ENCODE measurements around the gene ACAD11. TPM values are rescaled to one million over a fixed set of nuclear protein-coding genes. Genes with fewer than 3 reads are reported as not detected.
"Not testable (repeated sequence)": the region's sequence is repeated elsewhere in the genome, so short reads cannot be mapped to it uniquely, and the experiment has no call there.

Gene ACAD11
- total and polyA plus RNA-seq, 2 experiments from 2014 or later = 15.6 to 17.3 TPM

GRCh38 chr3:132641837-132642538 is 17.6 kb downstream of the ACAD11 start:
- TF ChIP-seq EZH2 (IDR thresholded peaks at IDR 0.05; ENCODE audit: insufficient read depth, poor library complexity, severe bottlenecking) = no peak
- no peak for TF ChIP-seq EZH2phosphoT487 (IDR thresholded peaks at IDR 0.05; ENCODE audit: insufficient read depth, low read depth)
- Histone ChIP-seq H3K79me2 (ENCODE audit: insufficient read depth) (peaks cover 9% of the 10 kb centered on the region; the same call in 1 of the 2 replicates), H3K9me2 (ENCODE audit: insufficient read depth) (no peaks in the 10 kb centered on the region), H3K27ac (no peak overlapping the region), H3K9me3 (ENCODE audit: low read depth) (no peaks in the 10 kb centered on the region), H3K4me3 (no peak overlapping the region), H3K4me1 (ENCODE audit: insufficient read depth) (peaks cover 27% of the 10 kb centered on the region), H3F3A (ENCODE audit: insufficient read depth) (peaks cover 5% of the 10 kb centered on the region), H3K27me3 (replicated peaks; ENCODE audit: insufficient read depth) (no peaks in the 10 kb centered on the region), H3K36me3 (ENCODE audit: low read depth) (peaks cover 8% of the 10 kb centered on the region; the same call in 1 of the 2 replicates), H3K4me2 (ENCODE audit: unreplicated experiment) (no peak overlapping the region), H4K20me1 (ENCODE audit: insufficient read depth) (no peaks in the 10 kb centered on the region), H3K9ac (no peak overlapping the region), H2AFZ (no peak overlapping the region)
- 45 to 49% methylated on average over 5 of the region's 5 CpGs for WGBS, 2 experiments (ENCODE audit: low coverage in 1 of 2, low lambda C conversion rate in 2 of 2, missing lambda C conversion rate in 2 of 2)
- in situ Hi-C loops (cut with MboI) = no loop called here
- DNase-seq = peak; percentile 76

GRCh38 chr3:132641427-132641826 is 18.2 kb downstream of the ACAD11 start:
- H3K4me2 ChIP-seq (ENCODE audit: unreplicated experiment); H3K9ac ChIP-seq; H3K9me2 ChIP-seq (ENCODE audit: insufficient read depth); H2AFZ ChIP-seq; H3F3A ChIP-seq (ENCODE audit: insufficient read depth); DNase-seq; H3K4me3 ChIP-seq; H4K20me1 ChIP-seq (ENCODE audit: insufficient read depth); in situ Hi-C loops (cut with MboI); H3K79me2 ChIP-seq (ENCODE audit: insufficient read depth); H3K27me3 ChIP-seq (replicated peaks; ENCODE audit: insufficient read depth); H3K36me3 ChIP-seq (ENCODE audit: low read depth); H3K27ac ChIP-seq; H3K9me3 ChIP-seq (ENCODE audit: low read depth): not testable (repeated sequence)
- 100% methylated on average over 1 to 2 of the region's 2 CpGs for WGBS, 2 experiments (ENCODE audit: low coverage in 1 of 2, low lambda C conversion rate in 2 of 2, missing lambda C conversion rate in 2 of 2)
- peaks cover 31% of the 10 kb centered on the region for H3K4me1 ChIP-seq (ENCODE audit: insufficient read depth)

GRCh38 chr3:132638706-132639105 is 20.9 kb downstream of the ACAD11 start:
- Histone ChIP-seq H3K27ac (no peak overlapping the region), H3K9me3 (ENCODE audit: low read depth) (no peaks in the 10 kb centered on the region), H3K9me2 (ENCODE audit: insufficient read depth) (no peaks in the 10 kb centered on the region), H3F3A (ENCODE audit: insufficient read depth) (peaks cover 5% of the 10 kb centered on the region), H3K36me3 (ENCODE audit: low read depth) (peaks cover 8% of the 10 kb centered on the region; the same call in 1 of the 2 replicates), H3K79me2 (ENCODE audit: insufficient read depth) (no peaks in the 10 kb centered on the region), H3K4me1 (ENCODE audit: insufficient read depth) (peaks cover 31% of the 10 kb centered on the region), H4K20me1 (ENCODE audit: insufficient read depth) (no peaks in the 10 kb centered on the region), H3K27me3 (replicated peaks; ENCODE audit: insufficient read depth) (no peaks in the 10 kb centered on the region), H3K4me2 (ENCODE audit: unreplicated experiment) (no peak overlapping the region), H3K9ac (peak overlapping the region; percentile 12; the same call in 1 of the 2 replicates), H2AFZ (0 out of 2 replicates have a peak overlapping the region, but pooled peaks have one; percentile 1), H3K4me3 (no peak overlapping the region)
- TF ChIP-seq EZH2 (IDR thresholded peaks at IDR 0.05; ENCODE audit: insufficient read depth, poor library complexity, severe bottlenecking) (no peak), EZH2phosphoT487 (IDR thresholded peaks at IDR 0.05; ENCODE audit: insufficient read depth, low read depth) (no peak)
- no peak for DNase-seq
- in situ Hi-C loops (cut with MboI) = no loop called here

- peak overlapping the region; percentile 41 for H3K27ac ChIP-seq
- in situ Hi-C loops (cut with MboI) = no loop called here
These were observed 22.0 kb downstream of the ACAD11 start for GRCh38 chr3:132637590-132637989.

More at GRCh38 chr3:132637590-132637989, 22.0 kb downstream of the ACAD11 start:
- peaks cover 31% of the 10 kb centered on the region for H3K4me1 ChIP-seq (ENCODE audit: insufficient read depth)
- peak overlapping the region; percentile 25 for H3K9ac ChIP-seq
- no peaks in the 10 kb centered on the region for H3K79me2 ChIP-seq (ENCODE audit: insufficient read depth)
- H3K4me3 ChIP-seq = peak overlapping the region; percentile 21; the same call in 1 of the 2 replicates
- peaks cover 8% of the 10 kb centered on the region; the same call in 1 of the 2 replicates for H3K36me3 ChIP-seq (ENCODE audit: low read depth)
- 0% methylated on average over 1 of the region's 1 CpG for WGBS, 2 experiments (ENCODE audit: low coverage in 1 of 2, low lambda C conversion rate in 2 of 2, missing lambda C conversion rate in 2 of 2)
- peaks cover 5% of the 10 kb centered on the region for H3F3A ChIP-seq (ENCODE audit: insufficient read depth)
- no peaks in the 10 kb centered on the region for H4K20me1 ChIP-seq (ENCODE audit: insufficient read depth)
- H3K27me3 ChIP-seq (replicated peaks; ENCODE audit: insufficient read depth) = no peaks in the 10 kb centered on the region
- DNase-seq = peak; percentile 71
- no peak for TF ChIP-seq EZH2phosphoT487 (IDR thresholded peaks at IDR 0.05; ENCODE audit: insufficient read depth, low read depth)
- no peak for TF ChIP-seq EZH2 (IDR thresholded peaks at IDR 0.05; ENCODE audit: insufficient read depth, poor library complexity, severe bottlenecking)
- H3K4me2 ChIP-seq (ENCODE audit: unreplicated experiment) = peak overlapping the region; percentile 55
- peak overlapping the region; percentile 15; the same call in 1 of the 2 replicates for H2AFZ ChIP-seq
- H3K9me3 ChIP-seq (ENCODE audit: low read depth) = no peaks in the 10 kb centered on the region
- no peaks in the 10 kb centered on the region for H3K9me2 ChIP-seq (ENCODE audit: insufficient read depth)
